Left cardiac atrium (tissue), 4 donors: ENCODE results near the gene RPP14. TPM values are rescaled to one million over a fixed set of nuclear protein-coding genes. Genes with fewer than 3 reads are reported as not detected.
"Not testable (repeated sequence)": the region's sequence is repeated elsewhere in the genome, so short reads cannot be mapped to it uniquely, and the experiment has no call there.

ENCODE experiments used
- ATAC-seq, 2 donors: fragments of 200-7000 bp; cut with Tn5 transposase; one replicate each; pipeline ENCODE4 v1.9.1; 2020; ENCODE audit warnings: mild to moderate bottlenecking in 2 of 2, moderate library complexity in 2 of 2
- DNase-seq: peaks from one replicate; pipeline ENCODE4 v3.0.0-alpha.2; 2020
- intact Hi-C, 2 donors: fragments of 100-400 bp; cut with DNase I; formaldehyde crosslinking; loops; one replicate each; pipeline versions ENCODE4 v1.14.1 to v1.15.1; 2022 to 2023
- long read RNA-seq: library from polyadenylated mRNA; unstranded; transcript quantifications from one replicate; pipeline ENCODE4 v2.0.0, GENCODE V29; 2021
- total RNA-seq, 2 donors: library from RNA; stranded (reverse); fragmentation: NEBNext Ultra II Directional; extraction: Animal tissue kit (Norgen Biotek cat#: 25700); gene quantifications; one replicate each; pipeline ENCODE4 v1.2.1, GENCODE V29; 2021
- donor health status: DM: no; HTN: yes; CAD: no.
- donor health status: DM: no; HTN: yes; CAD: no; lungs with severe emphysema.
- donor health status: DM: yes; HTN: yes; CAD: no.
- donor health status: Dilated cardiomyopathy.

RPP14 gene
- total RNA-seq: 10 to 100 TPM; 19.0 to 24.2 TPM
- long read RNA-seq, full-length matches to known transcripts: 30 of 34 reads
- long read RNA-seq, partial matches to known transcripts: 0 of 34 reads
- long read RNA-seq, other reads (novel, unspliced or antisense): 4 of 34 reads

DNA sequence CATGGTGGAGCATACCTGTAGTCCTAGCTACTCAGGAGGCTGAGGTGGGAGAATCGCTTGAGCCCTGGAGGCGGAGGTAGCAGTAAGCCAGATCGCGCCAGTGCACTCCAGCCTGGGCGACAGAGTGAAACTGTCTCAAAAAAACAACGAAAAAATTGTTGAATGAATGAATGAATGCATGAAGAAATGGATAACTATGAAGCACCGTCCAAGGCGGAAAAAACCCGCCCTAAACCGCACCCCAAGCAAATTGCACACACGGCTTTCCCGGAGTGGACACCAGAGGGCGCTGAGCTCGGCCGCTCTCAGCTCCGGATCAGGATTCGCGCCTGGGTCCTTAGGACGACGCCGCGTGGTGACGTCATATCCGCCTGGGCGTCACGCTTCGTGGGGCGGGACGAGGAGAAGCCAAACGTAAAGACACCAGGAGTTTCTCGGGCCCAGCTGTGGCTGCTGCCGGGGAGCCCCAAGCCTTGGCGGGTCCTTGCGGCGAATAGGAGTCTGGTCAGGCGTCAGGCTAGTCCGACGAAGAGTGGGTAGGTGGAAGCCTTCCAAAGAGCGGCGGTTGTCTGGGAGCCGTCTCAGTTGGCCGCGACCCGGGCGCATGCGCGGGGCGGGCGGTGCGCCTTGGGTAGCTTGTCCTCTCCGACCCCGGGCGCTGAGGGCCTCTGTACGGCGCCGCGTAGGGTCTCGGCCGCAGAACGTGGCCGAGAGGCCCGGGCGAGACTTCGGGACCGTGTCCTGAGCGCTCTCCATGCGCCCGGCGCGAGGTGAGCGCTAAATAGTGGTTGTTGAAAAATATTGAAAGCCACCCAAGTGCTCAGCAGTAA, at the start of gene RPP14, which contains the start of gene HTD2:
RPP14 (plus strand) TSS at position 364 of the 830 bp plus-strand sequence. CDS start 4,085 bp downstream, outside the sequence.
HTD2 (plus strand) TSS at position 639 of the 830 bp plus-strand sequence. CDS start 11,094 bp downstream, outside the sequence.
- ATAC-seq (peak; percentile 96), DNase-seq (peak; percentile 99)
- intact Hi-C loops: no loop called here

DNA sequence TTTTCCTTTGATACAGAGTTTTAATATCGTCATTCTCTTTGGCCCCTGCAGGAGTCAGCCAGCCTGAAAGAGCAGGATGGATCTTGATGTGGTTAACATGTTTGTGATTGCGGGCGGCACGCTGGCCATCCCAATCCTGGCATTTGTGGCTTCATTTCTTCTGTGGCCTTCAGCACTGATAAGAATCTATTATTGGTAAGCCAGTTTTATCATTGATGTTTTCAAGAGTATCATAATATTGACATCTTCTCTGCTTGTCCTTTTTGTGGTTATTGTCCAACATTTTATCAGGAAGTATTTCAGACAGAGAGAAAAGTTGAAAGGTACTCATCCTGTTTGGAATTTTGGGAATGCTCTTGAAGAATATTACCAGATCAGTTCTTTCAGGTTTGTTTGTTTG, 49.5 kb upstream of the RPP14 start:
- ATAC-seq (no peak), DNase-seq (no peak)
- intact Hi-C loops: no loop called here

DNA sequence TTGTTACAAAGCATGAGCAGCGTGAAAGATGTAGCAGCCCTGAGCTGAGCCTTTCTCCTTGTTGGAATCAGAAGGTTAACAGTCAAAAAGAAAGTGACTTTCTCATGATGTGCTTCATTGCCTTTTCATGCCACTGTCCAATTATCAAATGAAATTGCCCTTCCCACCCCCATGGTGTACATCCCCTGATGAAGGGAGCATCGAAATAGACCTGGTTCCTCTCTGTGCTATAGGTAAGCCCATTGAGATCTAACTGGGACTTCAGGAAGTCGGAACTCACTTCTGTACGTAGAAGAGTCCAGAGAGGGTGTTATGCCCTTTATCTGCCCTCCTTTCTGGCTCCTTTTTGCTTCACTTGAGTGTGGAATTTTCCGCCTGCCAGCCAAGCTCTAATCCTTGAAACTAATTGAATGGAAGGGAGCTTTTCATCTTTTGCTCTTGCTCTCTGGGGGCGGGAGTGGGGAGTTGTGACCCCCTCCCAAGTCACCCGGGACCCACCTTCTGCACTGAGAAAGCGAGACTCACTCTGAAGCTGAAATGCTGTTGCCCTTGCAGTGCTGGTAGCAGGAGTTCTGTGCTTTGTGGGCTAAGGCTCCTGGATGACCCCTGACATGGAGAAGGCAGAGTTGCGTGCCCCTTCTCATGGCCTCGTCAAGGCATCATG, 47.5 kb upstream of the RPP14 start:
- intact Hi-C loops: no loop called here
- ATAC-seq (no peak), DNase-seq (no peak)

DNA sequence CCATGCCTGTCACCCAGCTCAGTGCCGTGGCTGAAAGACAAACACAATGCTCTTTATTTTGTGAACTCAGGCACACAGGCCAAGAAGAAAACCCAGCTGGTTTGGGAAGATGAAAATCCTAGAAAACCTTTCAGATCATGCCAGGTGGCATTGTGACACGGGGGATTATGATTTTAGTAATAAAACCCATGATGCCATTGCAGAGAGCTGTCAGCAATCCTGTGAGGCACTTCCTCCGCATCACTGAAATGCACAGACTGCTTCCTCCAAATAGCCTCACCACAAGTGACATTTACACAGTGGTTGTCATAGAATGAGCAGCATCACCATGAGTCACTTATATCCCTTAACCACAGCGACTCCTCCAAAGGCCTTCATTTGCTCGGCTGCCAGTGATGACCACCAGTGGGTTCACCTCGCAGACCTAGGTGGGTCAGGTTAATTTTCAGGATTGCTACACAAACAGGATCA, 45.7 kb upstream of the RPP14 start:
- ATAC-seq (no peak), DNase-seq (no peak)
- intact Hi-C loops: no loop called here

DNA sequence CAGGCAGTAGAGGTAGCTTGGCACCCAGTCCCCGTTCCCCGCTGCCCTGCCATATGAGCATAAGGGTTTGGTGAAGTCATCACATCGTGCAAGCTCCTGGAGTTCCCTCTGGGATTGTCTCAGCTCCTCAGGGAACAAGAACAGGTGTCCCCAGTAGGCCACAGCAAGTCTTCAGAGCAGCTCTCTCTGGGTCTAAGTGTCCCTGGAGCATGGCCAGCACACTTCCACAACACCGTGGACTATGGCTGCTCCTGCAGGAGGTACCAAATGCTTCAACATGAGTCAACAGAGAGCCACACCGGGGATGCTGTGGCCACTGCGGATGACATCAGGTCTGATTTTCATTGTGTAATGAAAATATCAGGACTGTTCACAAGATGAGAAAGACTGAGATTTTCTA, 45.3 kb upstream of the RPP14 start:
- DNase-seq: no peak
- intact Hi-C loops: no loop called here

DNA sequence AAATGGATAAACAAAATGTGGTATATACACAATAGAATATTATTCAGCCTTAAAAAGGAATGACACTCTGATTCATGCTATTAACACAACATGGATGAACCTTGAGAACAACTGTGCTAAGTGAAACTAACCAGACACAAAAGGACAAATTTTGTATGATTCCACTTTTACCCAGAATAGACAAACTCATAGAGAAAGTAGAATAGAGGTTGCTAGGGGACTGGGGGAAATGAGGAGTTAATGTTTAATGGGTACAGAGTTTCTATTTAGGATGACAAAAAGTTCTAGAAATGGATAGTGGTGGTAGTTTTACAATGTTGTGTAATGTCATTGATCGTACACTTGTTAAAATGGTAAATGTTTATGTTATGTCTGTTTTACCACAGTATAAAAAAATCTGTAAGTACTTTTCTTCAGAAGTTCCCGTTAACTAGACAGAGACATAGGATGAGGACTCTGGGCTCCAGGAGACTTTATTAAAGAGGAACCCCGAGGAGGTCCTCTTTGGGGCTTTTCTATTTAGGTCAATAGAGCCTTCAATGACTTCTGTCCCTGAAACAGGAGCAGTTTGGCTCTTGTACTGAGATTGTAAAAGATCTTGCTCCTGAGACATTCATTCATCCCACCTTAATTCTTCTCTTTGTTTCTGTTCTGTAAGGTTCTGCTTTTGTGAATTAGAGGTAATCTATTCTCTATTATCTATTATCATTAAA, 43.9 kb upstream of the RPP14 start:
- ATAC-seq (no peak), DNase-seq (no peak)
- intact Hi-C loops: no loop called here

More for the DNA sequence above, 45.3 kb upstream of the RPP14 start:
- ATAC-seq: peak in 1 of 2 donors; percentile 34

DNA sequence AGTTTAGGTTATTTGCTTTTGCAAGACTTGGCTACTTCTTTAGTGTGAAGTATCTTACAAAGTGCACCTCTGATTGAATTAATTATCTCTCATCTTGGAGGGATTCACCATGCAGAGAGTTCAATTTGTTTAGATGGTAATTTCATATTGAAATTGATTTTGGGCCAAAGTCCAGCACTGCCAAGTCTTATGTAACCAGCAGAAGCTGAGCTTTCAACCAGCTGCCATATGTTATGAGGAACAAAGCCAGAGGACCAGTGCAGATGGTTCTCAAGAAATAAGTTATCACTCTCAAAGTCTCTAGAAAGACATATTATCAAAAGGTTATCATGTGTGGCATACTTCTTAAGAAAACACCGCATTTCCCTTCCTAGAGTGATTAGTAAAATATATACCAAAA, 39.5 kb upstream of the RPP14 start:
- DNase-seq: no peak
- intact Hi-C loops: no loop called here

DNA sequence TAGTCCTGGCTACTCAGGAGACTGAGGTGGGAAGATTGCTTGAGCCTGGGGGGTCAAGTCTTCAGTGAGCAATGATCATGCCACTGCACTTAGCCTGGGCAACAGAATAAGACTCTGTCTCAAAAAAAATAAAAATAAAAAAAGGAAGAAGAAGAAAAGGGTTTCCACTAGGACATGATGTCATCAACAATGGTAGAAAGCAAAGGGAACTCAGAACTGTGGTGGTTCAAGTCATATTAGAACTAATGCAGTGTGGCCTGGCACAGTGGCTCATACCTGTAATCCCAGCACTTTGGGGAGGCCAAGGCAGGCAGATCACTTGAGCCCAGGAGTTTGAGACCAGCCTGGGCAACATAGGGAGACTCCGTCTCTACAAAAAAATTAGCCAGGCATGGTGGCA, 38.5 kb upstream of the RPP14 start:
- intact Hi-C loops: not testable (repeated sequence)

More for the DNA sequence above, 39.5 kb upstream of the RPP14 start:
- ATAC-seq: no peak

DNA sequence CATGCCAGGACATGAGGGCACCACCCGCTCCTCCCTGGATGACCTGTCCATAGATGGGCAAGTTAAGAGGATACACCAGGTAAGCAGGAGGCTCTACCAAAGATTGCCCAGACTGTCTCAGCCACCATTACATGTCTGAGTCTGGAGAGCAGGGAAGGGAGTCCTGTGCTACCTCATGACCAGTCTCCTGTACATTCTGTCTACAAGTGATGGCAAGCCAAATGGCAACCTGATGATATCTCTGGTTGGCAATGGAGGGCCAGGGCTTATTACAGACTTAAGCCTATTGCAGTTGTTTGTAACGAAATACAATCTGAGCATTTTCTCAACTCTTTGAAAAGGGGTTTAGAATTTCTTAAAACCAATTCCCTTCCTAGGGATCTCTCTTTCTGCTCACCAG, 36.7 kb upstream of the RPP14 start:
- no peak for ATAC-seq
- no peak for DNase-seq
- intact Hi-C loops: no loop called here

More for the DNA sequence above, 38.5 kb upstream of the RPP14 start:
- DNase-seq, ATAC-seq: not testable (repeated sequence)

DNA sequence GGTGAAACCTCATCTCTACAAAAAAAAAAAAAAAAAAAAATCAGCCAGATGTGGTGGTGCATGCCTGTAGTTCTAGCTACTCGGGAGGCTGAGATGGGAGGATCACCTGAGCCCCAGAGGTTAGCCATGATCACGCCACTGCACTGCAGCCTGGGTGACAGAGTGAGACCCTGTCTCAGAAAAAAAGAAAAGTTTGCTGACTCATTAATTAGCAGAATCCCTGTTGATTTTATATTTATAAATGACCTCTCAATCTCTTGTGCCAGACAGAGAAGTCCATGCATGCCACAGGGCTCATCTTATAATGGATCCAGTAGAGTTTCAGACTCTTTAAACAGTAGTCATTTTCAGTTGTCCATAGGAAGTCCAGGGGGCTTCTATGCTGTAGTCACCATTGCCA, 35.6 kb upstream of the RPP14 start:
- no peak for DNase-seq
- ATAC-seq: no peak
- intact Hi-C loops: no loop called here

DNA sequence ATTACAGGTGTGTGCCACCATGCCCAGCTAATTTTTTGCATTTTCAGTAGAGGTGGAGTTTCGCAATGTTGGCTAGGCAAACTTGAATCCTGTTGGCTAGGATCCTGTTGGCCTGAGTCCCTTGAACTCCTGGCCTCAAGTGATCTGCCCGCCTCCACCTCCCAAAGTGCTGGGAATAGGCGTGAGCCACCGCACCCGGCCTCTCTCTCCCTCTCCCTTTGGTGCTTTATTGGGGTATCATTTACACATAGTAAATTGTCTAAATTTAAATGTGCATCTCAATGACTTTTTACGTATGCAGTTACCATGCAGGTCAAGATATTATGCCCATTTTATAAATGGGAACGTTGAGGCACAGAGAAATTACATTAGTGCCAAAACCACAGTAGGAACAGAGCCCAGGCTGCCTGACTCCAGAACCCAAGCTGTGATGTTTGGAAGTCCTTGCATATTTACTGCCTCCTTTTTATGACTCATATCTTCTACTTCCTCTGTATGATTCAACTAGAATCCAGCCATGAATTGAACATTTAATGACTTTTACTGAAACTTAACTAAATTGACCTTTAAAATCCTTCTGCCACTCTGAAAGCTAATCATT, 34.0 kb upstream of the RPP14 start:
- intact Hi-C loops: no loop called here
- DNase-seq: no peak
- peak in 1 of 2 donors; percentile 84 for ATAC-seq

DNA sequence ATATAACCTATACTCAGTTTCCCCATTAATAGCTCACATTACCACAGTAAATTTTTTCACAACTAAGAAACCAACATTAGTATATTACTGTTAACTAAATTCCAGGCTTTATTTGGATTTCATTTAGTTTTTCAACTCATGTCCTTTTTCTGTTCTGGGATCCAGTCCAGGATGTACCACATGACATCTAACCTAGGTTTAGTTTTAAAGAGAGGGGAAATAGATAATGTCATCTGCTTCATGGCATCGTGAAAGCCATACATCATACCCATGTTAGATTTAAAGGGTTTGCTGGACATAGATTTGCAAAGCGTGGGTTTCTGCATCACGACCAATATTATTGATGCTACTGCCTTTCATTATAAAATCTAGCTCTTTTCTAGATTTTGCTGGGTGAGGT, 33.2 kb upstream of the RPP14 start:
- no peak for ATAC-seq
- intact Hi-C loops: no loop called here
- no peak for DNase-seq

DNA sequence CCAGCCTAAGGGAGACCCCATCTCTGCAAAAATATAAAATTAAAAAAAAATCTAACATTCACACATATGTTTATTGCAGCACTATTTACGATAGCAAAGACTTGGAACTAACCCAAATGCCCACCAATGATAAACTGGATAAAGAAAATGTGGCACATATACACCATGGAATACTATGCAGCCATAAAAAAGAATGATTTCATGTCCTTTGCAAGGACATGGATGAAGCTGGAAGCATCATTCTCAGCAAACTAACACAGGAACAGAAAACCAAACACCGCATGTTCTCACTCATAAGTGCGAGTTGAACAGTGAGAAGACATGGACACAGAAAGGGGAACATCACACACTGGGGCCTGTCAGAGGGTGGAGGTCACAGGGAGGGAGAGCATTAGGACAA, 32.7 kb upstream of the RPP14 start:
- DNase-seq, ATAC-seq, intact Hi-C loops: not testable (repeated sequence)

DNA sequence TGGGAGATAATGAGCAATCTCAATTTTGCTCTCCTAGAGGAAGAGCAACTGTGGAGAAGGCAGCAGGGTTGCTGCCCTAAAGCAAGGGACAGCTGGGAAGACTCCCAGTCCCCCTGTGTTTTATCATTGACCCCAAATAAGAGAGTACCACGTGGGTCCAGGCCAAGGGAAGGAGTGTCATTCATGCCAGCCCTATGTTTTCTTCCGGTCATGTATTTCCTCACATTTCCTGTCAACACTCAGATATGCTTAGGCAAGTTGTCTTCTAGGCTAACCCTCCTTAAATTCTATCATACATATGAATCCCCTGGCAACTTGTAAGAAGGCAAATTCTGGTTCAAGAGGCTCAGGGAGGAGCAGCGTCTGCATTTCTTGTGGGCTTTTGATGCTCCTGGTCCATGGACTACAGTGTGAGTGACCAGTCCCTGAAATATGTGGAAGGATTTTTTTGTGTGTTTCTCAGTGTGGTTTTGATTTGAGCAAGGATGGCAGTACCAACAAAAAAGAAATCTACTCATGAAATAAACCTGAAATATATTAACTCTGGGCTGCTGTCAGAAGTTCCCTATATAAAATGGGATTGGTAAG, 31.9 kb upstream of the RPP14 start:
- DNase-seq (no peak), ATAC-seq (peak in 1 of 2 donors; percentile 19)
- intact Hi-C loops: no loop called here

DNA sequence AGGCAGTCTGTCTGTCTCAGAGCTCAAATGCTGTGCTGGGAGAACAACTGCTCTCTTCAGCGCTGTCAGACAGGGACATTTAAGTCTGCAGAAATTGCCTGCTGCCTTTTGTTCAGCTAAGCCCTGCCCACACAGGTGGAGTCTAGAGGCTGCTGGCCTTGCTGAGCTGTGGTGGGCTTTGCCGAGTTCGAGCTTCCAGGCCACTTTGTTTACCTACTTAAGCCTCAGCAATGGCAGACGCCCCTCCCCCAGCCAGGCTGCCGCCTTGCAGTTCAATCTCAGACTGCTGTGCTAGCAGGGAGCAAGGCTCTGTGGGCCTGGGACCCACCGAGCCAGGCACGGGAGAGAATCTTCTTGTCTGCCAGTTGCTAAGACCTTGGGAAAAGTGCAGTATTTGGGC, 25.0 kb upstream of the RPP14 start:
- DNase-seq (no peak), ATAC-seq (no peak)
- intact Hi-C loops: no loop called here

DNA sequence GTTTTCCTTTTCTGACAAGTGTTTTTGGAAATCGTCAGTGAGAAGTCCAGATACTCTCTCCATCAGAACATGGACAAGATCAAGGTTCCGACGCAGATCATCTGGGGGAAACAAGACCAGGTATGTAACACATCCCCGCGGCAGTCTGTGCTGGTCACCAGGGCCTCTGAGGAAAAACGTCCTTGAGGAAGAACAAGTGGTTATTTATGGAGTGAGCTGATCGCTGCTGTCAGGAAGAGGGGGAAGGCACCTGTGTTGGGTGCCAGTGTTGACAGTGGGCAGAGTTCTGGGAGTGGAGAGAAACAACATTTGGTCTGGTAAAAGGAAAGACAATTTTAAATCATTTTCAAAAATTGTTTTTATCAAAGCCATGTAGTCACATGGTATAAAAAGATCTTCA, 20.7 kb upstream of the RPP14 start:
- peak; percentile 60 to 74 for ATAC-seq
- no peak for DNase-seq
- intact Hi-C loops: no loop called here

DNA sequence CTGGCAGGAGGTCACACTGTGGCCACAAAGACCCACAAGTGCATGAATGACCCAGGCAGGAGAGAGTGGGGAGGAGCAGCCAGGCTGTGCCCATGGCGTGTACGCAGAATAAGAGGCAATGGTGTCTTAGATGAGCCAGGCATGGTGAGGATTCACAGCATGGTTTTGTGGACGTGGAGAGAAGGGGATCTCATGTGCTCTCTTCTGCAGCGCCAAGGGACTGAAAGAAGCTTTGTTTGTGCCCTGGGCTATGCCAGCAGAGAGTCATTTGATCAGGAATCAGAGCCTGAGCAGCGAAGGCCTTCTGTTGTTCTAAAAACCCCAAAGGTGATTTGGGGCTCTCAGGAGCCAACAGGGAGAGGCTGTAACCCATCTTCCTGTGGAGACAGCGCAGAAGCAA, 18.7 kb upstream of the RPP14 start:
- ATAC-seq (no peak), DNase-seq (no peak)
- intact Hi-C loops: no loop called here

DNA sequence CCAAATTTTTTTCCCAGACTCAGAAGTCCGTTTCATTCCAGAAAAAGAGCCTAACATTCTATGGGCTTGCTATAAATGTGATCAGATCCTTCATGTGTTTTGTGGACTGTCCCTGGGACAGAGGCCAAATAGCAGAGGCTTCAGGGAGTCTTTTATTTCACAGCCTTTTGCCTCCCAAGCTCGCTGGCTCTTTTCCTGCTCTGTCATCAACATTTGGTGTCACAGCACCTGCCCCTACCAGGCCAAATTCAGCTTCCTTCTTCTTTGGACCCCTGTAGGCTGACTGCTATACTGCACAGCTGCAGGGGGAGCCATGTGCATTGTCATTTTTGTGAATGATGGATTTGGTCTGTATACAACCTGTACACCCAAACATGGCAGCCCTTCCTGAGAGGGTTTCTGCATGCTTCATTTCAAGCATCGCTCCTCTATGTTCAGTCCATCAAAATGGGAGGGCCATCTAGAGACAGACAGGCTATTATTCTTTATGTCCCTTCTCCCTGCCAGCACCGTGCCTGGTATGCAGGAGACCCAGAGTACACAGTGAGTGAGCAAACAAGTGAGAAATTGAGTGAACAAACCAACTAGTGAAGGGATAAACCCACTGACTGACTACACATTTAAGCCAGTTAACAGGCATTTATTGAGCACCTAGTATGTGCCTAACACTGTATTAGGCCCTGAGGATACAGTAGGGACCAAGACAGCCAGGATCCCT, 17.9 kb upstream of the RPP14 start:
- intact Hi-C loops: no loop called here

More for the DNA sequence above, 17.9 kb upstream of the RPP14 start:
- no peak for DNase-seq
- ATAC-seq: peak; percentile 37 to 83
